AG10803 (cell line): ENCODE measurements around the gene SMNDC1.

Experiments
- DNase-seq: peaks from one replicate; pipeline ENCODE4 v3.0.0; 2010; ENCODE audit warnings: low read depth
- H3K4me3 ChIP-seq: 2 replicates; pipeline ENCODE4 v1.5.1; 2011; ENCODE audit warnings: mild to moderate bottlenecking, low read length, control low read depth
- TF ChIP-seq, protein P1 (sequence below): conservative IDR thresholded peaks from 2 replicates; pipeline ENCODE4 v1.5.1; 2011; ENCODE audit warnings: mild to moderate bottlenecking, low read length, control low read depth, inconsistent platforms

SMNDC1 gene

DNA sequence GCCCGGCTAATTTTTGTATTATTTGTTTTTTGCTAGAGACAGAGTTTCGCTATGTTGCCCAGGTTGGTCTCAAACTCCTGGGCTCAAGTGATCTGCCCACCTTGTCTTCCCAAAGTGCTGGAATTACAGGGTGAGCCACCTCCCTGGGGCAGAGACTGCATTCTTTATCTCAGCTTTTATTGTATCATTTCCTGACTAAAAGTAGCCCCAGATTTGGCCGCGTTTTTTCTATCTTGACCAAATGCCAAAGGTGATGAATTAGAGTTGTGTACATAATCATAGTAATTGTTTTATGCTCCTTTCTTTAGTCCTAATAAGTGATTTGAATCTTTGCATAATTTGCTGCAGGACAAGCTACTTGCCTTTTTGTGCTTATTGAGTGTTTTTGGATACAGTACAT is 3.1 kb upstream of the SMNDC1 start:
- no peak overlapping the region for H3K4me3 ChIP-seq
- TF ChIP-seq, protein P1, sequence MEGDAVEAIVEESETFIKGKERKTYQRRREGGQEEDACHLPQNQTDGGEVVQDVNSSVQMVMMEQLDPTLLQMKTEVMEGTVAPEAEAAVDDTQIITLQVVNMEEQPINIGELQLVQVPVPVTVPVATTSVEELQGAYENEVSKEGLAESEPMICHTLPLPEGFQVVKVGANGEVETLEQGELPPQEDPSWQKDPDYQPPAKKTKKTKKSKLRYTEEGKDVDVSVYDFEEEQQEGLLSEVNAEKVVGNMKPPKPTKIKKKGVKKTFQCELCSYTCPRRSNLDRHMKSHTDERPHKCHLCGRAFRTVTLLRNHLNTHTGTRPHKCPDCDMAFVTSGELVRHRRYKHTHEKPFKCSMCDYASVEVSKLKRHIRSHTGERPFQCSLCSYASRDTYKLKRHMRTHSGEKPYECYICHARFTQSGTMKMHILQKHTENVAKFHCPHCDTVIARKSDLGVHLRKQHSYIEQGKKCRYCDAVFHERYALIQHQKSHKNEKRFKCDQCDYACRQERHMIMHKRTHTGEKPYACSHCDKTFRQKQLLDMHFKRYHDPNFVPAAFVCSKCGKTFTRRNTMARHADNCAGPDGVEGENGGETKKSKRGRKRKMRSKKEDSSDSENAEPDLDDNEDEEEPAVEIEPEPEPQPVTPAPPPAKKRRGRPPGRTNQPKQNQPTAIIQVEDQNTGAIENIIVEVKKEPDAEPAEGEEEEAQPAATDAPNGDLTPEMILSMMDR, result no peak
- no peak for DNase-seq

DNA sequence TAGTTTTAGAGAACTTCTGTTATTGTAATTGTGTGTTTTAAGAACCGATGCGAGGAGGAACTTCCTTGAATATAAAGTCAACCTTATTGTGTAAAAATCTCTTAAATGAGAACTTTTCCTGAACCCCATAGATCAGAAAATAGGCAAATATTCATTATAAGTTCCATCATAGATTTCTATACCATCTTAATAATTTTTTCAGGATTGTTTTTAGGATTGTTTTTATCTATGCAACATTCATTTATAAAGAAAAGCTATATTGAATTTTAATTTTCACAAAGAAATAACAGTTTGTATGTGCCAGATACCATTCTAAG is 1.7 kb upstream of the SMNDC1 start:
- DNase-seq, result no peak
- no peak overlapping the region for H3K4me3 ChIP-seq
- TF ChIP-seq, protein P1, result no peak

DNA sequence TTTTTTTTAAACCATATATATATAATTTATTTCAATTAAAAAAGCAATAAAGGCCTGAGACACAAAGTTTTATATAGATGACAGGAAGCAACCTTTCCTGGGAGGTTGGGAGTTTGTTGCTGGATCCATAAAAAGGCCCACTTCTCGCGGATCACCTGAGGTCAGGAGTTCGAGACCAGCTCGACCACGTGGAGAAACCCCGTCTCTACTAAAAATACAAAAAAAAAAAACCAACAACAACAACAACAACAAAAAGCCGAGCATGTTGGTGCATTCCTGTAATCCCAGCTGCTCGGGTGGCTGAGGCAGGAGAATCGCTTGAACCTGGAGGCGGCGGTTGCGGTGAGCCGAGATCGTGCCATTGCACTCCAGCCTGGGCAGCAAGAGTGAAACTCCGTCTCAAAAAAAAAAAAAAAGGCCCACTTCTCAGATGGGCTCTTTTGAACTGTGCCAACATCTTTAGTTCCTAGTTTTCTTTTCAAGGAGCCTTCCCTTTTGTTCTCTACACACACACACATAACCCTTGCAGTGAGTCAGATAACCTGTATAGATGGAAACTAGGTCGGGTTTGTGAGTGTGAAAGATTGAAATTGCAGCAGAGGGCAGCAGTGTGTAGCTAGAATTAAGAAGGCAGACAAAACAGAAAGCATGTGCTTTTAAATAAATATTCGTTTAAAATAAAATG is 1.2 kb upstream of the SMNDC1 start:
- peak; percentile 88 for DNase-seq
- TF ChIP-seq, protein P1, result peak; percentile 78
- no peak overlapping the region for H3K4me3 ChIP-seq

DNA sequence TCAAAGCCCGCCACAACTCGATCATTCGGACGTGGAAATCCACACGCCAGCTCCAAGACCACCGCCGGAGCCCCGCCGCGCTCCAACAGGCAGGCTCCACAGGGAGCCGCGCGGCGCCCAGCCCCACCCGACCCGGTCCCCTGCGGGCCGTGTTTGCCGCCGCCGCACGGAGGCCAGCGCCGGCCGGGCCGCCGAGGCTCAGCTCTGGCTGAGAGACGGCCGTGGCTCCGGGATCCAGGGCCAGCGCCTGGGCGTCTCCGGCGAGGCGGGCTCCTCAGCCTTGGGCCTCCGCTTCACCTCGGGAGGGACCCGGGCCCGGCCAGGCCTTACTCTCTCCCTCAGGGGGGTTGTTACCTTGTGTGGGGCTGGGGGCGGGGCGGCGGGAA is 333 bp downstream of the SMNDC1 start:
- peak overlapping the region; percentile 83 for H3K4me3 ChIP-seq
- TF ChIP-seq, protein P1, result no peak
- peak; percentile 17 for DNase-seq

DNA sequence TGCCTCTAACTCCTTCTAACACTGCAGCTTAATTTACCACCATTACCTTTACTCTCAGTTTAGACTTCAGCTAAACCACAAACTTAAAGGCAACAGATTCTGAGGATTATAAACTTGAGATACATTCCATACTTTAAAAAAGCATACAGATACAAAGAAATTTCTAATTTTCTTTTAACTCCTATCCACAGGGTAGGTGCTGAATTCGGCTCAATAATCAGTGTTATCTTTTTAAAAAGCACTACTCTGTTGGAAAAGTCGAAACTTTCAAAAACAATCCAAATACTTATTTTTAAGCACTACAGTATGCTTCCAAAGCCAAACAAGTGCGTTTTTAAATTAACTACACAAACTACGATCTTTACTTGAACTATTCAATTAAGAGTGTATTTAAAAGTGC is 1.0 kb downstream of the SMNDC1 start:
- TF ChIP-seq, protein P1, result no peak
- H3K4me3 ChIP-seq, result peak overlapping the region; percentile 83
- no peak for DNase-seq

DNA sequence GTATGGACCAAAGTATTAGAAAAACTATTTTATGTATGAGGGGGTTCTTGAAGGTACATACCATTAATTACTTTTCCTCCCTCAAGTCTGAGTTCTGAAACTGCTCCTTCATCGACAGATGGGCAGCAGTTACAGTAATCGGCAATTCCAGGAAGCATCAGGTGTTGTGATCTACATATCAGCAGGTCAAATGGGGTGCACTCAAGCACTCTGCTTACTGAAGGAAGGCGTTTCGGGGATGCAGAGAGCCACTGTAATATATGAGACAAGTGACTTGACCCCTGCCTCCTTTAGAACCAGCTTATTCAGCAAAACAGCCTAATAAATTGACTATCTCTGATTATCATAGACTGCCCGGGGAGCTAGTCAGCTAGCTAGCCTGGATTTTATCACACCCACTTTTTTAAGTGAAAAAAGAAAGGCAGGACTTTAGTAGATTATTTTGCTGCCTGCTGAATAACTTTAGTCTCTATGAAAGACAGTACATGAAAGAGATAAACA is 4.2 kb downstream of the SMNDC1 start:
- H3K4me3 ChIP-seq, result no peak overlapping the region

DNA sequence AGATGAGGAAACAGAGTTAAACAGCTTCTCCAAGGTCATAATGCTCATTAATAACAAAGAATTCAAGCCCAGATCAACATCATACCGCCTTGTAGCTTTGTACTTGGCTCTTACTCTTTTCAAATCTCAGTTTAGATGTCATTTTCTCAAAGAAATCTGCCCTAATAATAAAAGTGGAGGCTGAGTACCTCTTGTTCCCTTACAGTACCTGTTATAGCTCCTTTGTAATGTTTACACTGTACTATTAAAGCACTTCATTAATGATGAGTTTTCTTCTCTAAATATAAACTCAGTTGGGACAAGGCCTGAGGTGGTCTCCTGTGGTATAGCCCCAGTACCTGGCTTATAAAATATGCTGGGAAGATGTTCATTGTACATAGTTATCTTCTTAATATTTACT is 7.8 kb downstream of the SMNDC1 start:
- TF ChIP-seq, protein P1, result no peak
- DNase-seq, result no peak
- H3K4me3 ChIP-seq, result no peak overlapping the region

More for the DNA sequence above, 4.2 kb downstream of the SMNDC1 start:
- TF ChIP-seq, protein P1, result no peak
- DNase-seq, result no peak
